Activated T-cell treated with anti-CD3 and anti-CD28 coated beads for 1 hour (primary cell): ENCODE results near the gene OXGR1.

Experiments used
- DNase-seq: peaks from one replicate; pipeline ENCODE4 v3.0.0-alpha.2; 2020; ENCODE audit warnings: low read depth

OXGR1 gene

GRCh38 chr13:96963786-96964475 is 30.3 kb downstream of the OXGR1 start:
- DNase-seq, result no peak

- DNase-seq, result no peak
These were observed 33.9 kb downstream of the OXGR1 start for GRCh38 chr13:96960379-96960778.

GRCh38 chr13:96958286-96958891 is 35.9 kb downstream of the OXGR1 start:
- DNase-seq, result no peak

GRCh38 chr13:96952595-96952994 is 41.7 kb downstream of the OXGR1 start:
- no peak for DNase-seq

GRCh38 chr13:96948127-96948526 is 46.1 kb downstream of the OXGR1 start:
- no peak for DNase-seq

- DNase-seq, result no peak
These were observed 46.8 kb downstream of the OXGR1 start for GRCh38 chr13:96947343-96947910.

GRCh38 chr13:96946709-96947311 is 47.5 kb downstream of the OXGR1 start:
- no peak for DNase-seq

- no peak for DNase-seq
These were observed 53.3 kb downstream of the OXGR1 start for GRCh38 chr13:96940961-96941360.

GRCh38 chr13:96935901-96936300 is 58.4 kb downstream of the OXGR1 start:
- DNase-seq, result no peak
